ENCODE results near the gene MLLT11. TPM values are rescaled to one million over a fixed set of nuclear protein-coding genes. Genes with fewer than 3 reads are reported as not detected.
"Not testable (repeated sequence)": the region's sequence is repeated elsewhere in the genome, so short reads cannot be mapped to it uniquely, and the experiment has no call there.

Gene MLLT11
- polyA plus RNA-seq, 1 donor: 25.4 TPM

DNA sequence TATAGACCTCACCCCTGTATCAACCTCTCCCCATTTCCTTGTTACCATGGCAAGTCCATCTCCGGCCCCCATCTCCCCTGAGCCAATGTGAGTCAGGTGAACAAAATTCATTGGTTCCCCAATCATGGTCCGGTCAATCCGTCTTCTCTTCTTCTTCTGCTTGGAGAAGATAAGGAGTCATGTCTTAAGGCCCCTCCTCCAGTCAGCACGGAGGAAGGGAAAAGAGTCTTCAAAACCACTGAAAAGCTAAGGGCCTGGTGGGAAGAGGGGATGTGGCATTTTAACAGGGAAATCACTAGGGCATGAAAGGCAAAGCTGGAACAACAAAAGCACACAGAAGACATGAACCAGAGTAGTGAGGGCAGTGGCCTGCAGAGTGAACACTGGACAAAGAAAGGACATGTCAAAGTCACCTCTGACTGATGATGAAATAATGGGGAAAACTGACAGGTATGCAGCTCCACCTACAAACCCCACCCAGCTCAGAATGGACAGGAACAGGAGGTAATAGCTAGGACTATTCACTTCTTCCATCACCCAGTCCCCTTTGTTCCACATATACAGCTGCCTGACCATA is 5.1 kb upstream of the MLLT11 start:
- no peak for DNase-seq

DNA sequence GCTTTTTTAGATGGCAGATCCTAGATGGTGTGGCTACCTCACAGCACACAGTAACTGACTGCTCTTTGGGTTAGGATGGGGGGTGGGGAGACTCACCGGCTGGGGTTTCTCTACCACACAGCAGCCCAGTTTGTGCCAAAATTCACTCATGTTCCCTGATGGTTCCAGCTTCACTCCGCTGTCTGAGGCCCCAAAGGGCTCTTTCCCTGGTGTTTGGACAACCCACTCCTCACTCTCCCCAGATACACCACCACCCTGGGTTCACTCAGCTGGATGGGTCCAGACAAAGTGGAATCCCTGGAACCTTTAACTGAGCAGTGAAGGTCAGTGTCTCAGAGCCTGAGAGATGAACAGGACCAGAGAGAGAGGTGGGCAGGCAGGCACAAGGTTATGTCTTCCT is 4.6 kb upstream of the MLLT11 start:
- no peak for DNase-seq

DNA sequence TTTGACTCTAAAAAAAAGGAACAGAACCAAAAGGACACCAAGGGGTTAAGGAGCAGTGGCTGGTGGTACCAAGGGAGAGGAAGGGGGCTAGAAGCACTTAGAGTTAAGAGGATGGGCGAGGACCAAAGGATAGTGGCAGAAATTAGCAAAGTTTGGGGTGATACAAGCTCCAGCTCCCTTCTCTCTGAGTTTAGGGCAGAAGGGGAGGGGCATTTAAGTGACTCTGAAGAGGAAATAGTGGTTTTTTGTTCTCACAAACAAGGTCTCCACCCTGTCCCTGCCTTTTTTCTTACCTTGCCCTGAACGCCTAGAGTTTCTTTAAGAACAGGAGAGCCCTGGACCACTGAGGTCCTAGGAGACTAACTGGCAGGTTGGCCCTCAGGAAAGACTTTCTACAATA is 4.0 kb upstream of the MLLT11 start:
- DNase-seq: no peak

DNA sequence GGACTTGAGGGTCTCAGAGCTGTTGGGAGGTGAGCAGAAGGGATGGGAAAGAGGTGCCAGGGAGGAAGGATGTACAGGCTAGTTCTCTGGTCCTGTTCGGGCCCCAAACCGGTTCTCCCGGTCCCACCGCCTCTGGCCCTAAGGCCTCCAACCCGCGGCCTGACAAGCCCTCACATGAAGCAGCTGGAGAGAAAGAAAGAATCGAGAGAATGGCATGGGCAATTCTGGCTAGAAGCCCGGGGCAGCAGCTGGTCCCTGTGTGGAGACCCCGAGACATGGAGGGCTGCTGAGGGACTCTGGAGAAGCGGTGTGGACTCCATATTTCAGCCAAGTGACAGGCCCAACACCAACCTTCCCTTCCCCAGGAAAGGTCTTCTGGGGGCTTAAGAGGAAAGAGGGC is 1.5 kb upstream of the MLLT11 start:
- DNase-seq: no peak

DNA sequence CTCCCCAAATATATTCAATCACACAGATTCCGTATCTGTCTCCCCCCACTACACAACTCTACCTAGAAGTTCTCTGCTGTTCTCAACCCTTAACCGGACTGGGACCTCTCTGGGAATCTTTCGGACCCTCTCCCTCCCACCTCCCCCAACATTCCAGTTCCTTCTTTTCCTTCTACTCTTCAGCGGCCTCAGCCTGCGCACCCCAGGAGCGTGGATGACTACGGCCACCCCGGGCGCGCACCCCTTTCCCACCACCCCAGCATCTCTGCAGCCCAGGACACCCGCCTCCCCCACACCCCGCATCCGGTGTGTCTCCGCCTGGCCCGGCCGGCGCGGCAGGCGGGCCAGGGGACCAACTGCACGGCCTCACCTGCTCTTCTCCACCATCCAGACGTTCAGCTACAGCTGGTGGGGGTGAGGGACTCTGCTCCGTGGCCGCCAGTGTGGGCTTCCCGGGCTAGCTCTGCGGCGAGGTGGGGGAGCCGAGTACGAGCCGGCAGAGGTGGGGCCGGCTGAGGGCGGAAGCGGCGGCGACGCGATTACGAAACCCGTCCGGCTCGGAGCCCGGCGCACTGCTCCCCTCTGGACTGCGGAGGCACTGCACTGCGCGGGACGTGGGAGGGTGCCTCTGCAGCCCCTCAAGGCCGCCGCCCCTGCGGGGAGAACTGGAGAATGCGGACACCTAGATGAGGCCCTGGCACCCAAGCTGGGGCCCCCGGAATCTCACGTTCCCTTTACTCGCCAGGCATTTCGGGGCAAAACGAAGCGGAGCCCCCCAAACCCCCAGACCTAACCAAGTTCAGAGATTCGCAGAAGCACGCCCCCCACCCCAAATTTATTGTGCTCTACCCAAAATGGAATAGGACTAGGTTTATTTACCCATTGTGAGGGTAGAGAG is 839 bp upstream of the MLLT11 start, which contains the start of gene CDC42SE1:
TSS of gene CDC42SE1 (minus strand) at position 514 of the 898 bp plus-strand sequence. CDS start 3,892 bp downstream, outside the sequence.
- peak; percentile 85 for DNase-seq

DNA sequence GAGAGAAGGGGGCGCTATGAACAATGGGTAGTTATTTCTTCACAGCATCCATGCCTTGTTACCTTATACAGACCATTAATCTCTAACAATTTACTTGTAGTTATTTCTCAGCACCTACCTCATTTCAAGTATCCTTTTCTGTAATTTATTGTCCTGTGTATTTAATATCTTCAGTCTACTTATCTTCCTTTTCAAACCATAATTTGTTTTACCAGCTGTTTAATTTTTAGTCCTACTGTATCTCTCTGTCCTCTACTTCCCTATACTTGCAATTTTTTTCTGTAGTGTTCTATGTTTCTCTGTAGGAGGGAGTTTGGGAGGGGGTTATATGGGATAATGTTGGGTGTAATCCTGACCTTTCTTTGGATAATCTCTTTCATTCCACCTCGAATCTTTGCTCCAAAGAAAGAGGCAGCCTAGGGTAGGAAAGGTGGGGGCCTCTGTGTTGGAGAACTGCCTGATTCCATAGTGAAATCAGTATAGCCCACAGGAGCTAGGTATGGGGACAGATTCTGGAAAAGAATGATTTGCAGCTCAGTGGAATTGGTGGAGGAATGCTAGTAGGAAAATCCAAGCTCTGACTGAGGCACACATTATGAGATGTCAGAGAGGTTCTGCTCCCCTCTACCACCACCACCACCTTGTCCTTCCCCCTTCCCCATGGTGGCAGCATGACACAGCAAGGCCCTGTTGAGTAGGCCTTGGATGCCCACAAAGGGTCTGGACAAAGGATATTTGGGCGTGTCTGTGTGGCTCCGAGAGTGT is 642 bp downstream of the MLLT11 start:
- no peak for DNase-seq

DNA sequence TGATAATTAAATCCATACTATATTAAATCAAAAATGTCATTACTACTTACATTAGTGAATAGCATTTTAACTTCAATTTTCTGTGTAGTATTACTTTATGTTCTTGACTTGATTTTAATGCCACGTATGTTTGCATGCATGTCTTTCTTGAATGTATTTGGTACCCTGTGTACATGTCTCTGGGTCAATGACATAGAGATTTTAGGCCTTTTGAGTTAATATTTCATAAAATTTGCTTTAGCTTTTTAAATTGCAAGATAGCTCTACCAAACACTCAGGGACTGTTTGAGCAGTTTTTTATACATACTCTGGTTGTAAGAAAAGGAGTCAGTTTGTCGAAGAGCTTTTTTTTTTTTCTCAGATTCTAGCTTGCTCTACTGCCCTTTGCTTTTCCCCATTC is 1.5 kb downstream of the MLLT11 start:
- no peak for DNase-seq

DNA sequence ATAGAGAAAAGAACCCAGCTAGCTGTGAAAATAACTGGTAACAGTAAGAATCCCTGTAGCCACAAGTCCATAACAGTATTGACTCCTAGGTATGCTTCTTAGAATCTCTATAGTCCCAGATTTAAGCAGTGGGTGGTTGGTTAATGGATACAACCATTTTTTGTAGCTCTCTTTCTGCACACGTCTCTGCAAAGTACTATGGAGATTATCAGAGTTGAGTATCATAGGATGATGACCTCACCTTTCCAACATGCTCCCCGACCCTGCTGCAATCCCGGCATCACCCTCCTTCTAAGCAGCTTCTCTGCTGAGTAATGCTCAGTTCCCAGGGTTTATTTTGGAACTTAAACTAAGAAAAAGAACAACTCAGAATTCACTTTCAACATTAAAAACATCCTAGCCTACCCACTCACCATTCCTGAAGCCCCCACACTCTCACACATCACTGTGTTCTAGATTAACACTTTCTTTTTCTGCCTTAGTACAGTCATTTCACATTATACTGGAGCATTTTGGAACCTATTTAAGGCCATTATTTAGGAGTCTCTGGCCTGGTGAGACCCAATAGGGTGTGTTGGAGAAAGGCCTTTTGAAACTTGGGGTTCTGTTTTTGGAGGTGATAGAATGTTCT is 2.7 kb downstream of the MLLT11 start:
- DNase-seq: no peak

DNA sequence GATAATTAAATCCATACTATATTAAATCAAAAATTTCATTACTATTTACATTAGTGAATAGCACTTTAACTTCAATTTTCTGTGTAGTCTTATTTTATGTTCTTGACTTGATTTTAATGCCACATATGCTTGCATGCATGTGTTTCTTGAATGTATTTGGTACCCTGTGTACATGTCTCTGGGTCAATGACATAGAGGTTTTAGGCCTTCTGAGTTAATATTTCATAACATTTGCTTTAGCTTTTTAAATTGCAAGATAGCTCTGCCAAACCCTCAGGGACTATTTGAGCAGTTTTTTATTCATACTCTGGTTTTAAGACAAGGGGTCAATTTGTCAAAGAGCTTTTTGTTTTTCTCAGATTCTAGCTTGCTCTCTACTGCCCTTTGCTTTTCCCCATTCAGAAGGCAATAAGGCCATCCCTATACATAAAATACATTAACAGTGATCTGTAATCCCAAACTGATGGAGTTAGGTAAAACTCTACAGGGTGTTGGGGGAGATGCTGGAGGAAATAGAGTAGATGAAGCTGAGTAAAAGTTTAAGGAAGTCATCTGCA is 5.0 kb downstream of the MLLT11 start:
- DNase-seq: no peak

DNA sequence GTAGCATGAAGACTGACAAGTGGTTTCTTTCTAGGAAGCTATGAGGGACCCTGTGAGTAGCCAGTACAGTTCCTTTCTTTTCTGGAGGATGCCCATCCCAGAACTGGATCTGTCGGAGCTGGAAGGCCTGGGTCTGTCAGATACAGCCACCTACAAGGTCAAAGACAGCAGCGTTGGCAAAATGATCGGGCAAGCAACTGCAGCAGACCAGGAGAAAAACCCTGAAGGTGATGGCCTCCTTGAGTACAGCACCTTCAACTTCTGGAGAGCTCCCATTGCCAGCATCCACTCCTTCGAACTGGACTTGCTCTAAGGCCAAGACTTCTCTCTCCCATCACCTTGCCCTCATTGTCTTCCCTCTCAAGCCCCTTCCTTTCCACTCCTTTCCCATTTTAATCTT is 7.0 kb downstream of the MLLT11 start:
- DNase-seq: no peak

DNA sequence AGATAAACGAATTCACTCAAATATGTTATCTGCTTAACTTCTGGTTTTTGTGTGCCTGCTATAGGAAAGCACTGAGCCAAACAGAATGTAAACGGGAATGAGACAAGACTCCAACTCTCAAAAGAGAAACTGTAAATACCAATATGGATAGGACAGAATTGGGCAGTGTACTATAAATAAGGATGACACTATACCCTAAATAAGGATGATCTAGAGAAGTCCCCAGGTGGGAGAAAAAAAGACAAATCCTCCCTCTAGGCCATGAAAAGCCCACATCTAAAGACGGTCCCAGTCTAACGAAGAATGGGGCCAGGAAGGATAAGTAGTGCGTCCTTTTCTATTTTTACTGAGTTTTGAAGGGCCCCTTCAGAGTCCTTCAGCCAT is 8.9 kb downstream of the MLLT11 start:
- no peak for DNase-seq

DNA sequence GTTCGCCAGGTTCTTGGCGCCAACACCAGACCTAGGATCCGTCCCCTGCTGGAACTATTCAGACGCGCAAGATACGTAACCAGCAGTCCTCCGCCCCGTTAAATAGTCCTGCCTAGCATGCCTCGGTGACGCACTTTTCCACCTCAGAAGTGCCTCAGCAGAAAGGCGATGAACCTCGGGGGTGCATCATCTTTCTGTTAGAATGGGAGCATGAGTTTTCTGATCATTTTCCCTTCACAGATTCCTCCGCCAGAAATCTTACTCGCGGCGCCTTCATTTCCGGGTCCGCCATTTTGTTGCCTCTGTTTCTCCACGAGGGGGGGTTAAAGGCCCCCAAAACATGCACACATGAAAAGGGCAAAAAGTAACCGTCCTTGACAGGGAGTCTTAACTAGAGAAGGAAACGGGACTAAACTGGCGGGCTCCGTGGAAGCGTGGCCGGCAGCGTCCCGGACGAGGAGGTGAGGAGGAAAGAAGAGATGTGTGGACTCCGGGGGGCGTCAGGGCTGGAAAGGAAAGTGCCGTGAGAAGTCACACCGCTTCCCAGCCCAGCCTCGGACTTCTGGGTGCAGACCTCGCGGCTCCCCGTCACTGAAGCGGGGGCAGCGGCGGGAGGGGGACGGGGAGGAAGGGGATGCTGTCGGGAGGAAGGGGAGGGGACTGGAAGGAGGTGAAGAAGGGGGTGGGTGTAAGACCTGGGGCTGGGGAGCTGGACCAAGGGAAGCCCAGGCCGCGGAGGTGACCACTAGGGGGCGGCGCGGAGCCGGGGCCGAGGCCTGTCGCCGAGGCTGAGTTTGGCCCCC is 10.5 kb downstream of the MLLT11 start, which contains the start of gene GABPB2:
TSS of gene GABPB2 (plus strand) at position 288 of the 803 bp plus-strand sequence. CDS start 17,429 bp downstream, outside the sequence.
- peak; percentile 94 for DNase-seq

DNA sequence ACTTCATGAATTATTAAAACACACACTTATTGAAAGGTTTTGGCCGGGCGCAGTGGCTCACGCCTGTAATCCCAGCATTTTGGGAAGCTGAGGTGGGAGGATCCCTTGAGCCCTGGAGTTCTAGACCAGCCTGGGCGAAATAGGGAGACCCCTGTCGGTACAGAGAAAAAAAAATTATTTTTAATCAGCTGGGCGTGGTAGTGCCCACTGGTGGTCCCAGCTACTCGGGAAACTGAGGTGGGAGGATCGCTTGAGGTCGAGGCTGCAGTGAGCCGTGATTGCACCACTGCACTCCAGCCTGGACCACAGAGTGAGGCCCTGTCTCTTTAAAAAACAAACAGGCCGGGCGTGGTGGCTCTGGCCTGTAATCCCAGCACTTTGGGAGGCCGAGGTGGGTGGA is 12.0 kb downstream of the MLLT11 start:
- no peak for DNase-seq

DNA sequence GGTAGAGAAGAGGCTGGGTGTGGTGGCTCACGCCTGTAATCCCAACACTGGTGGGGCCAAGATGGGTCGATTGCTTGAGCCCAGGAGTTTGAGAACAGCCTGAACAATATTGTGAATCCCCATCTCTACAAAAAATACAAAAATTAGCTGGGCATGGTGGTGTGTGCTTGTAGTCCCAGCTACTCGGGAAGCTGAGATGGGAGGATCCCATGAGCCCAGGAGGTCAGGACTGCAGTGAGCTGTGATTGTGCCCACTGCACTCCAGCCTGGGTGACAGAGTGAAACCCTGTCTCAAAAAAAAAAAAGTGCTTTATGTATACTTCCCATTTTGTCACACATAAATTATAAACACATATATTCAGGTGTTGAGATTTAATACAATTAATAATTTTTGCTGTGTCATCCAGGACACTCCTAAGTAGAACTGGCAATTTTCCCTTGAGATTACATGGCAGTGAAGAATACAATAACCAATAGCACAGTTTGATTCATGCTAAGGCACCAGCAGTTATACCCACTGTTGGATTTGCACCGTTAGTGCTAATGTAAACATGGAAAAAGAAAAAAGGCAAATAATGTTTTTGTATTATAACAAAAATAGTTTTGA is 25.9 kb downstream of the MLLT11 start:
- no peak for DNase-seq

DNA sequence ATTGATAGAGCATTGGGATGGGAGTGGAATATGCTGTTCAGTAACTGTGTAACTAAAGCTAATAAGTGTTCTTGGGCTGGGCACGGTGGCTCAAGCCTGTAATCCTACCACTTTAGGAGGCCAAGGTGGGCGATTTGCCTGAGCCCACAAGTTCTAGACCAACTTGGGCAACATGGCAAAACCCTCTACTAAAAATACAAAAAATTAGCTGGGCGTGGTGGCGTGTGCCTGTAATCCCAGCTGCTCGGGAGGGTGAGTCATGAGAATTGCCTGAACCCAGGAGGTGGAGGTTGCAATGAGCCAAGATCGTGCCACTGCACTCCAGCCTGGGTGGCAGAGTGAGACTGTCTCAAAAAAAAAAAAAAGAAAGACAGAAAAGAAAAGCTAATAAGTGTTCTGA is 37.2 kb downstream of the MLLT11 start:
- DNase-seq: not testable (repeated sequence)

DNA sequence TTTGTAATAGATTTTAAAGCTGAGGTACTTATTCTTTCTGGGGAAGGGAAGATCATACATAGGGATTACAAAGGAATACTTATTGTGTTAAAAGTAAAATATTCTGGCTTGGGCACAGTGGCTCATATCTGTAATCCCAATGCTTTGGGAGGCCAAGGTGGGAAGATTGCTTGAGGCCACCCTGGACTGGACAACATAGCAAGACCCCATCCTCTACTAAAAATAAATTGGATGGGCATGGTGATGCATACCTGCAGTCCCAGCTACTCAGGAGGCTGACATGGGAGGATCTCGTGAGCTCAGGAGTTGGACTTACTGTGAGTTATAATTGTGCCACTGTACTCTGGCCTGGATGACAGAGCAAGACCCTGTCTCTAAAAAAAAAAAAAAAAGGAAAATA is 37.9 kb downstream of the MLLT11 start:
- DNase-seq: no peak

DNA sequence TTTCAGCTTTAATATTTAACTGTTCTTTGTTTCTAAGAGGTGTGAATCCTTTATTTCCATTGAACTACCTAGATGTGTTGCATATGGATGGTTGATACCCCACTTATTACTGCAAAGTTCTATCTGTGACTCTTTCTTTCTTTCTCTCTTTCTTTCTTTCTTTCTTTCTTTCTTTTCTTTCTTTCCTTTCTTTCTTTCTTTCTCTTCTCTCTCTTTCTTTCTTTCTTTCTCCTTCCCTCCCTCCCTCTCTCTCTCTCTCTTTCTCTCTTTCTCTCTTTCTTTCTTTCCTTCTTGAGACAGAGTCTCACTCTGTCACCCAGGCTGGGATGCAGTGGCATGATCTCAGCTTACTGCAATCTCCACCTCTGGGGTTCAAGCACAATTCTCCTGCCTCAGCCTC is 44.4 kb downstream of the MLLT11 start:
- no peak for DNase-seq

DNA sequence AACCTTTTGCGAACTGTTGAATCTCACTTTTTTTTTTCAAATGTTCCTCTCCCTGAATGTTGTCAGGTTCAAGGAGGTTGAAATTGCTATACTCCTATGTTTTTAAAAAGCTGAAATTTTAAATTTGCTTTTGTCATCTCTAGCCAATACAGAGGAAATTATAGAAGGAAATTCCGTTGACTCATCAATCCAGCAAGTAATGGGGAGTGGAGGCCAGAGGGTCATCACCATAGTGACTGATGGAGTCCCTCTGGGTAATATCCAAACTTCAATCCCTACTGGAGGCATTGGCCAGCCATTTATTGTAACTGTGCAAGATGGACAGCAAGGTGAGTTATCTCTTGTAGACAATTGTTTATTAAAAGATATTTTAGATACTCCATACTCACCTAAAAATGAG is 46.7 kb downstream of the MLLT11 start:
- DNase-seq: no peak

DNA sequence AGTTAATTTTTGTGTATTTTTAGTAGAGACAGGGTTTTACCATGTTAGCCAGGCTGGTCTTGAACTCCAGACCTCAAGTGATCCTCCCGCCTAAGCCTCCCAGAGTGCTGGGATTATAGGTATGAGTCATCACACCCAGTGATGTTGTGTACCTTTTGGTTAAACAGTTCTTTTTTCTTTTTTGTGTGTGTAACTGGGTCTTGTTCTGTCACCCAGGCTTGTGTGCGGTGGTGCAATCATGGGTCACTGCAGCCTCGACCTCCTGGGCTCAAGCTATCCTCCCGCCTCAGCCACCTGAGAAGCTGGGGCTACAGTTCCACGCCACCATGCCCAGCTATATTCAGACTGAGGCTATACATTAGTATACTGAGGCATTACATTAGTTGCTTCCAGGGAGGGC is 48.1 kb downstream of the MLLT11 start:
- DNase-seq: no peak

DNA sequence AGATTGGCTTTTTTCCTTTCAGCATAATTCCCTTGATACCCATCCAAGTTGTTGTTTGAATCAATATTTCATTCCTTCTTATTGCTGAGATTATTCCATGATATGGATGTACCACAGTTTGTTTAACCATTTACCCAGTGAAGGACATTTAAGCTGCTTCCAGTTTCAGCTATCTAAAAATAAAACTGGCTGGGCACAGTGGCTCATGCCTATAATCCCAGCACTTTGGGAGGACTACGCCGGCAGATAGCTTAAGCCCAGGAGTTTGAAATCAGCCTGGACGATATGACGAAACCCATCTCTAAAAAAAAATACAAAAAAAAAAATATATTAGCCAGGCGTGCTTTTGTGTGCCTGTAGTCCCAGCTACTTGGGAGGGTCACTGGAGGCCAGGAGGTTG is 53.7 kb downstream of the MLLT11 start:
- DNase-seq: no peak

Data from left kidney (tissue), 2 donors.